Measurements from ENCODE around the gene OSBP2.

Gene OSBP2

GRCh38 chr22:30876221-30876751 is 181.6 kb downstream of the OSBP2 start:
- Histone ChIP-seq H3K27ac (ENCODE audit: low read length) (no peak overlapping the region), H3K9me3 (ENCODE audit: insufficient read depth, low read length) (no peaks in the 10 kb centered on the region), H2AFZ (ENCODE audit: low read depth, low read length) (no peak overlapping the region), H3K4me3 (ENCODE audit: low read length) (no peak overlapping the region), H3K36me3 (replicated peaks; ENCODE audit: low read depth, low read length) (no peaks in the 10 kb centered on the region), H3K4me2 (ENCODE audit: low read length) (no peak overlapping the region), H4K20me1 (ENCODE audit: insufficient read depth, low read length) (no peaks in the 10 kb centered on the region), H3K4me1 (ENCODE audit: low read length) (no peaks in the 10 kb centered on the region), H3K79me2 (ENCODE audit: low read length) (no peaks in the 10 kb centered on the region), H3K9ac (ENCODE audit: low read length) (no peak overlapping the region), H3K27me3 (ENCODE audit: low read depth, low read length) (no peaks in the 10 kb centered on the region)
- TF ChIP-seq EZH2phosphoT487 (IDR thresholded peaks at IDR 0.05; ENCODE audit: low read depth), result no peak
- TF ChIP-seq CTCF (IDR thresholded peaks at IDR 0.05; ENCODE audit: low read depth, low read length), result no peak

- Histone ChIP-seq H3K9me3 (ENCODE audit: insufficient read depth, low read length) (no peaks in the 10 kb centered on the region), H3K9ac (ENCODE audit: low read length) (no peak overlapping the region), H3K79me2 (ENCODE audit: low read length) (no peaks in the 10 kb centered on the region), H3K36me3 (replicated peaks; ENCODE audit: low read depth, low read length) (no peaks in the 10 kb centered on the region), H3K4me3 (ENCODE audit: low read length) (no peak overlapping the region), H3K4me2 (ENCODE audit: low read length) (no peak overlapping the region), H4K20me1 (ENCODE audit: insufficient read depth, low read length) (no peaks in the 10 kb centered on the region), H2AFZ (ENCODE audit: low read depth, low read length) (no peak overlapping the region), H3K27me3 (ENCODE audit: low read depth, low read length) (no peaks in the 10 kb centered on the region), H3K4me1 (ENCODE audit: low read length) (no peaks in the 10 kb centered on the region), H3K27ac (ENCODE audit: low read length) (no peak overlapping the region)
- TF ChIP-seq CTCF (IDR thresholded peaks at IDR 0.05; ENCODE audit: low read depth, low read length), result no peak
- TF ChIP-seq EZH2phosphoT487 (IDR thresholded peaks at IDR 0.05; ENCODE audit: low read depth), result no peak
Observed at GRCh38 chr22:30876915-30877553, 182.4 kb downstream of the OSBP2 start.

- Histone ChIP-seq H4K20me1 (ENCODE audit: insufficient read depth, low read length) (no peaks in the 10 kb centered on the region), H3K9ac (ENCODE audit: low read length) (no peak overlapping the region), H3K9me3 (ENCODE audit: insufficient read depth, low read length) (no peaks in the 10 kb centered on the region), H3K4me3 (ENCODE audit: low read length) (no peak overlapping the region), H2AFZ (ENCODE audit: low read depth, low read length) (no peak overlapping the region), H3K4me1 (ENCODE audit: low read length) (no peaks in the 10 kb centered on the region), H3K27ac (ENCODE audit: low read length) (no peak overlapping the region), H3K36me3 (replicated peaks; ENCODE audit: low read depth, low read length) (no peaks in the 10 kb centered on the region), H3K79me2 (ENCODE audit: low read length) (no peaks in the 10 kb centered on the region), H3K27me3 (ENCODE audit: low read depth, low read length) (no peaks in the 10 kb centered on the region), H3K4me2 (ENCODE audit: low read length) (no peak overlapping the region)
- TF ChIP-seq CTCF (IDR thresholded peaks at IDR 0.05; ENCODE audit: low read depth, low read length) (no peak), EZH2phosphoT487 (IDR thresholded peaks at IDR 0.05; ENCODE audit: low read depth) (no peak)
Observed at GRCh38 chr22:30877662-30878515, 183.2 kb downstream of the OSBP2 start.

Measured in OCI-LY3 (cell line).